Caki2 (cell line): ENCODE results near the gene CMSS1. TPM values are rescaled to one million over a fixed set of nuclear protein-coding genes. Genes with fewer than 3 reads are reported as not detected.

Experiments
- DNase-seq: peaks from one replicate; pipeline ENCODE4 v3.0.0-alpha.2; 2015; ENCODE audit warnings: low read depth
- in situ Hi-C: cut with HindIII; loops from 2 replicates; pipeline ENCODE4 v1.10.0; 2016; ENCODE audit warnings: low sequenced_read_pairs, low pct_unique_long_range_greater_than_20kb, mixed read lengths
- total RNA-seq: library from RNA; depleted of rRNA; stranded (reverse); fragments of >200 nt; shearing (Covaris generic); gene quantifications from 2 replicates; pipeline ENCODE4 v1.2.3, GENCODE V29; 2014; ENCODE audit warnings: low replicate concordance

Gene CMSS1
- total RNA-seq, 1 experiment from 2014 or later = 36.5 TPM

GRCh38 chr3:99940350-99940749 lies 122.7 kb downstream of the CMSS1 start:
- DNase-seq = no peak
- in situ Hi-C loops = no loop called here

GRCh38 chr3:99941211-99941610 lies 123.5 kb downstream of the CMSS1 start:
- no peak for DNase-seq
- in situ Hi-C loops = no loop called here

GRCh38 chr3:99943931-99944761 lies 126.5 kb downstream of the CMSS1 start:
- in situ Hi-C loops = no loop called here
- DNase-seq = no peak

GRCh38 chr3:99945328-99945995 lies 127.8 kb downstream of the CMSS1 start:
- in situ Hi-C loops = no loop called here
- no peak for DNase-seq

GRCh38 chr3:99947356-99947755 lies 129.7 kb downstream of the CMSS1 start:
- no peak for DNase-seq
- in situ Hi-C loops = no loop called here

- DNase-seq = no peak
- in situ Hi-C loops = no loop called here
These were observed 130.9 kb downstream of the CMSS1 start for GRCh38 chr3:99948467-99949089.

GRCh38 chr3:99949956-99950670 lies 132.5 kb downstream of the CMSS1 start:
- DNase-seq = peak; percentile 15
- in situ Hi-C loops = no loop called here

- DNase-seq = no peak
- in situ Hi-C loops = no loop called here
These were observed 133.3 kb downstream of the CMSS1 start for GRCh38 chr3:99950921-99951320.

- DNase-seq = no peak
- in situ Hi-C loops = no loop called here
These were observed 134.0 kb downstream of the CMSS1 start for GRCh38 chr3:99951701-99952100.

GRCh38 chr3:99952306-99952705 lies 134.6 kb downstream of the CMSS1 start:
- peak; percentile 16 for DNase-seq
- in situ Hi-C loops = no loop called here

- in situ Hi-C loops = no loop called here
- DNase-seq = no peak
These were observed 135.9 kb downstream of the CMSS1 start for GRCh38 chr3:99953596-99953995.

- in situ Hi-C loops = no loop called here
- DNase-seq = no peak
These were observed 137.4 kb downstream of the CMSS1 start for GRCh38 chr3:99954914-99955644.

- in situ Hi-C loops = no loop called here
- DNase-seq = no peak
These were observed 138.3 kb downstream of the CMSS1 start for GRCh38 chr3:99955773-99956562.

GRCh38 chr3:99957151-99957796 lies 139.6 kb downstream of the CMSS1 start:
- no peak for DNase-seq
- in situ Hi-C loops = no loop called here

- in situ Hi-C loops = no loop called here
- DNase-seq = no peak
These were observed 140.7 kb downstream of the CMSS1 start for GRCh38 chr3:99958222-99958912.

GRCh38 chr3:99960123-99960878 lies 142.6 kb downstream of the CMSS1 start:
- in situ Hi-C loops = no loop called here
- no peak for DNase-seq
